Mesendoderm (in vitro differentiated cells): ENCODE results near the gene CCM2.

Source experiments
- DNase-seq: peaks from one replicate; pipeline ENCODE4 v3.0.0; 2013
- H2AK5ac ChIP-seq: 2 replicates; pipeline ENCODE4 v1.6.1; 2013; ENCODE audit warnings: low read length, inconsistent platforms
- H2BK120ac ChIP-seq: 2 replicates; pipeline ENCODE4 v1.6.1; 2013; ENCODE audit warnings: low read depth, mild to moderate bottlenecking, low read length, moderate library complexity, mixed read lengths
- H2BK15ac ChIP-seq: replicated peaks from 2 replicates; pipeline ENCODE4 v1.6.1; 2013; ENCODE audit warnings: low read depth, mild to moderate bottlenecking, moderate library complexity
- H2BK5ac ChIP-seq: 2 replicates; pipeline ENCODE4 v1.6.1; 2013; ENCODE audit warnings: low read length, inconsistent platforms
- H3K18ac ChIP-seq: 2 replicates; pipeline ENCODE4 v1.6.1; 2013; ENCODE audit warnings: mild to moderate bottlenecking, low read length, mixed read lengths
- H3K23ac ChIP-seq: one replicate; pipeline ENCODE4 v1.6.1; 2013; ENCODE audit warnings: low read length
- H3K27ac ChIP-seq: 2 replicates; pipeline ENCODE4 v1.5.1; 2013; ENCODE audit warnings: low read depth, mild to moderate bottlenecking, inconsistent platforms, low read length, moderate library complexity
- H3K27me3 ChIP-seq: 2 replicates; pipeline ENCODE4 v1.6.1; 2013; ENCODE audit warnings: low read length, control low read depth, mild to moderate bottlenecking, inconsistent platforms; ENCODE audit not compliant: insufficient read depth, poor library complexity
- H3K36me3 ChIP-seq: 2 replicates; pipeline ENCODE4 v1.6.1; 2013; ENCODE audit warnings: low read length, inconsistent platforms; ENCODE audit not compliant: control insufficient read depth, insufficient read depth
- H3K4ac ChIP-seq: one replicate; pipeline ENCODE4 v1.6.1; 2013; ENCODE audit warnings: low read depth, mild to moderate bottlenecking, low read length, moderate library complexity
- H3K4me1 ChIP-seq: 2 replicates; pipeline ENCODE4 v1.6.1; 2013; ENCODE audit warnings: low read depth, low read length, inconsistent platforms; ENCODE audit not compliant: control insufficient read depth
- H3K4me2 ChIP-seq: 2 replicates; pipeline ENCODE4 v1.6.1; 2013; ENCODE audit warnings: low read length
- H3K4me3 ChIP-seq: 2 replicates; pipeline ENCODE4 v1.5.1; 2013; ENCODE audit warnings: mild to moderate bottlenecking, low read length
- H3K56ac ChIP-seq: one replicate; pipeline ENCODE4 v1.6.1; 2013; ENCODE audit warnings: low read length
- H3K79me1 ChIP-seq: 2 replicates; pipeline ENCODE4 v1.6.1; 2013; ENCODE audit warnings: low read length, inconsistent platforms
- H3K79me2 ChIP-seq: 2 replicates; pipeline ENCODE4 v1.6.1; 2013; ENCODE audit warnings: mild to moderate bottlenecking, low read length; ENCODE audit not compliant: control insufficient read depth, insufficient read depth
- H3K9ac ChIP-seq: 2 replicates; pipeline ENCODE4 v1.6.1; 2013; ENCODE audit warnings: low read length, inconsistent platforms
- H4K5ac ChIP-seq: one replicate; pipeline ENCODE4 v1.6.1; 2013; ENCODE audit warnings: low read length
- H4K8ac ChIP-seq: one replicate; pipeline ENCODE4 v1.6.1; 2013; ENCODE audit warnings: low read depth, mild to moderate bottlenecking, control low read depth, low read length, moderate library complexity
- WGBS: extraction: QIAGEN DNeasy Blood & Tissue Kit; methylation state at CpG from one replicate; pipeline ENCODE4 v1.1.7; 2013; ENCODE audit warnings: low lambda C conversion rate, missing lambda C conversion rate; ENCODE audit not compliant: insufficient coverage; ENCODE audit errors: extremely low coverage; 5-methylcytosine and 5-hydroxymethylcytosine counted together

CCM2 gene

GRCh38 chr7:45066409-45066808 is 66.4 kb downstream of the CCM2 start:
- no peak overlapping the region for H3K4ac ChIP-seq
- H3K4me1 ChIP-seq: no peaks in the 10 kb centered on the region
- H3K79me2 ChIP-seq: no peaks in the 10 kb centered on the region
- no peak overlapping the region for H3K4me3 ChIP-seq
- no peak overlapping the region for H3K56ac ChIP-seq
- H3K79me1 ChIP-seq: peaks cover 2% of the 10 kb centered on the region
- H3K9ac ChIP-seq: no peak overlapping the region
- no CpG with 5 or more reads among the region's 7 CpGs for WGBS
- no peak overlapping the region for H2AK5ac ChIP-seq
- no peak overlapping the region for H2BK15ac ChIP-seq
- peaks cover 3% of the 10 kb centered on the region for H3K36me3 ChIP-seq
- no peak overlapping the region for H2BK5ac ChIP-seq
- H3K27me3 ChIP-seq: no peaks in the 10 kb centered on the region
- H3K4me2 ChIP-seq: no peak overlapping the region
- no peak overlapping the region for H2BK120ac ChIP-seq
- no peak overlapping the region for H4K5ac ChIP-seq
- no peak overlapping the region for H3K18ac ChIP-seq
- DNase-seq: no peak
- H3K27ac ChIP-seq: no peak overlapping the region
- H3K23ac ChIP-seq: no peak overlapping the region
- H4K8ac ChIP-seq: no peak overlapping the region

GRCh38 chr7:45067582-45067981 is 67.6 kb downstream of the CCM2 start:
- no peak overlapping the region for H3K9ac ChIP-seq
- no peak overlapping the region for H4K8ac ChIP-seq
- H3K4ac ChIP-seq: no peak overlapping the region
- H3K79me2 ChIP-seq: no peaks in the 10 kb centered on the region
- H3K23ac ChIP-seq: no peak overlapping the region
- H3K4me1 ChIP-seq: no peaks in the 10 kb centered on the region
- H3K4me2 ChIP-seq: no peak overlapping the region
- no peaks in the 10 kb centered on the region for H3K79me1 ChIP-seq
- H3K27ac ChIP-seq: no peak overlapping the region
- no peak overlapping the region for H4K5ac ChIP-seq
- no peak overlapping the region for H2AK5ac ChIP-seq
- peaks cover 3% of the 10 kb centered on the region for H3K36me3 ChIP-seq
- H2BK5ac ChIP-seq: no peak overlapping the region
- WGBS: no CpG with 5 or more reads among the region's 3 CpGs
- no peaks in the 10 kb centered on the region for H3K27me3 ChIP-seq
- no peak for DNase-seq
- no peak overlapping the region for H3K18ac ChIP-seq
- H3K4me3 ChIP-seq: no peak overlapping the region
- no peak overlapping the region for H3K56ac ChIP-seq
- no peak overlapping the region for H2BK120ac ChIP-seq
- no peak overlapping the region for H2BK15ac ChIP-seq

GRCh38 chr7:45068236-45069023 is 68.4 kb downstream of the CCM2 start:
- no peak overlapping the region for H3K4me3 ChIP-seq
- no peak overlapping the region for H3K9ac ChIP-seq
- H3K23ac ChIP-seq: no peak overlapping the region
- no peak overlapping the region for H2BK5ac ChIP-seq
- no peaks in the 10 kb centered on the region for H3K27me3 ChIP-seq
- H4K8ac ChIP-seq: no peak overlapping the region
- H4K5ac ChIP-seq: no peak overlapping the region
- no peak overlapping the region for H2BK15ac ChIP-seq
- H3K79me2 ChIP-seq: no peaks in the 10 kb centered on the region
- no peak overlapping the region for H3K4ac ChIP-seq
- H2BK120ac ChIP-seq: no peak overlapping the region
- DNase-seq: no peak
- no peak overlapping the region for H3K18ac ChIP-seq
- no peak overlapping the region for H3K27ac ChIP-seq
- H3K56ac ChIP-seq: peak overlapping the region; percentile 15
- H2AK5ac ChIP-seq: no peak overlapping the region
- peaks cover 5% of the 10 kb centered on the region for H3K36me3 ChIP-seq
- WGBS: no CpG with 5 or more reads among the region's 15 CpGs
- no peaks in the 10 kb centered on the region for H3K79me1 ChIP-seq
- H3K4me2 ChIP-seq: no peak overlapping the region
- no peaks in the 10 kb centered on the region for H3K4me1 ChIP-seq

GRCh38 chr7:45069444-45070253 is 69.6 kb downstream of the CCM2 start:
- Histone ChIP-seq H2BK5ac (no peak overlapping the region), H2AK5ac (no peak overlapping the region), H3K4me2 (no peak overlapping the region), H3K9ac (no peak overlapping the region), H3K79me2 (no peaks in the 10 kb centered on the region), H3K4me3 (no peak overlapping the region), H3K56ac (no peak overlapping the region), H3K23ac (no peak overlapping the region), H4K8ac (no peak overlapping the region), H3K18ac (no peak overlapping the region), H3K27ac (no peak overlapping the region), H3K4ac (no peak overlapping the region), H2BK15ac (no peak overlapping the region), H3K27me3 (no peaks in the 10 kb centered on the region), H3K36me3 (peaks cover 3% of the 10 kb centered on the region), H3K79me1 (no peaks in the 10 kb centered on the region), H4K5ac (no peak overlapping the region), H3K4me1 (no peaks in the 10 kb centered on the region), H2BK120ac (no peak overlapping the region)
- DNase-seq: no peak
- no CpG with 5 or more reads among the region's 15 CpGs for WGBS

GRCh38 chr7:45070254-45070642 is 70.2 kb downstream of the CCM2 start:
- Histone ChIP-seq H3K4me2 (no peak overlapping the region), H3K79me2 (no peaks in the 10 kb centered on the region), H3K56ac (no peak overlapping the region), H4K8ac (no peak overlapping the region), H3K79me1 (no peaks in the 10 kb centered on the region), H3K4ac (no peak overlapping the region), H3K36me3 (peaks cover 3% of the 10 kb centered on the region), H3K18ac (no peak overlapping the region), H4K5ac (no peak overlapping the region), H2BK5ac (no peak overlapping the region), H2BK15ac (no peak overlapping the region), H3K27ac (no peak overlapping the region), H3K27me3 (no peaks in the 10 kb centered on the region), H2AK5ac (no peak overlapping the region), H3K9ac (no peak overlapping the region), H3K4me3 (no peak overlapping the region), H3K4me1 (no peaks in the 10 kb centered on the region), H2BK120ac (no peak overlapping the region), H3K23ac (no peak overlapping the region)
- DNase-seq: no peak
- no CpG with 5 or more reads among the region's 1 CpG for WGBS
